ENCODE data around the gene HIVEP2.

The HIVEP2 gene

GRCh38 chr6:142707255-142707654 lies 237.7 kb downstream of the HIVEP2 start:
- no peaks in the 10 kb centered on the region for H3K4me1 ChIP-seq
- no peaks in the 10 kb centered on the region for H3K9me3 ChIP-seq
- H3K27ac ChIP-seq: no peak overlapping the region
- no peak for TF ChIP-seq CTCF (IDR thresholded peaks at IDR 0.05)
- H3K27me3 ChIP-seq: no peaks in the 10 kb centered on the region
- intact Hi-C loops (cut with DNase I; ENCODE audit: low total_unique reads): no loop called here
- DNase-seq: no peak
- no peak overlapping the region for H3K4me3 ChIP-seq
- no peaks in the 10 kb centered on the region for H3K36me3 ChIP-seq

- Histone ChIP-seq H3K4me3 (no peak overlapping the region), H3K27ac (no peak overlapping the region), H3K4me1 (no peaks in the 10 kb centered on the region), H3K9me3 (no peaks in the 10 kb centered on the region), H3K27me3 (no peaks in the 10 kb centered on the region), H3K36me3 (no peaks in the 10 kb centered on the region)
- no peak for TF ChIP-seq CTCF (IDR thresholded peaks at IDR 0.05)
- intact Hi-C loops (cut with DNase I; ENCODE audit: low total_unique reads): no loop called here
- DNase-seq: no peak
Observed at GRCh38 chr6:142706210-142706609, 238.8 kb downstream of the HIVEP2 start.

GRCh38 chr6:142705054-142705453 lies 239.9 kb downstream of the HIVEP2 start:
- no peaks in the 10 kb centered on the region for H3K9me3 ChIP-seq
- no peak for DNase-seq
- intact Hi-C loops (cut with DNase I; ENCODE audit: low total_unique reads): no loop called here
- H3K27ac ChIP-seq: no peak overlapping the region
- H3K36me3 ChIP-seq: no peaks in the 10 kb centered on the region
- no peaks in the 10 kb centered on the region for H3K27me3 ChIP-seq
- no peak overlapping the region for H3K4me3 ChIP-seq
- H3K4me1 ChIP-seq: no peaks in the 10 kb centered on the region
- TF ChIP-seq CTCF (IDR thresholded peaks at IDR 0.05): no peak

- intact Hi-C loops (cut with DNase I; ENCODE audit: low total_unique reads): no loop called here
- Histone ChIP-seq H3K27ac (no peak overlapping the region), H3K36me3 (no peaks in the 10 kb centered on the region), H3K9me3 (no peaks in the 10 kb centered on the region), H3K4me1 (peaks cover 0 to 6% (median 0%) of the 10 kb centered on the region in 4 donors), H3K27me3 (no peaks in the 10 kb centered on the region), H3K4me3 (no peak overlapping the region)
- TF ChIP-seq CTCF (IDR thresholded peaks at IDR 0.05): no peak
- peak; percentile 63 to 72 for DNase-seq
Observed at GRCh38 chr6:142702501-142703460, 242.2 kb downstream of the HIVEP2 start.

All from tibial artery (tissue), 4 donors.